HEK293 (cell line): Measurements from ENCODE around the gene MESD.

Experiments
- CTCF ChIA-PET: fragments of 350-600 bp; formaldehyde crosslinking; extraction: SDS; loops from one replicate; lab custom pipeline; 2021; ENCODE audit warnings: antibody characterized with exemption; lab: Yijun Ruan, JAX
- POLR2A ChIA-PET: fragments of 300-600 bp; formaldehyde crosslinking; extraction: SDS; loops from one replicate; lab custom pipeline; 2020; ENCODE audit warnings: antibody characterized with exemption, inconsistent platforms; lab: Yijun Ruan, JAX
- H3K27ac ChIP-seq: fragments of 200-500 bp; sonication (Bioruptor generic); 2 replicates; pipeline ENCODE4 v1.5.1; 2014; ENCODE audit warnings: low read depth, low read length, control low read depth, inconsistent platforms; ENCODE audit errors: extremely low read depth
- H3K36me3 ChIP-seq, 2 experiments: fragments of 200-500 bp in 1 of 2; sonication (Bioruptor generic) in 1 of 2; 1 replicate in 1 of 2; 2 replicates in 1 of 2; pipeline ENCODE4 v1.5.1; 2014 to 2017; ENCODE audit warnings: inconsistent platforms in 2 of 2, low read length in 2 of 2; ENCODE audit not compliant: control insufficient read depth in 2 of 2, insufficient read depth in 1 of 2
- H3K4me1 ChIP-seq: fragments of 200-500 bp; sonication (Bioruptor generic); 2 replicates; pipeline ENCODE4 v1.5.1; 2014; ENCODE audit warnings: mild to moderate bottlenecking, low read length, inconsistent platforms; ENCODE audit not compliant: control insufficient read depth, insufficient read depth
- H3K4me3 ChIP-seq: 2 replicates; pipeline ENCODE4 v1.5.1; 2011; ENCODE audit warnings: low read depth, mild to moderate bottlenecking, control low read depth, low read length, moderate library complexity
- H3K9me3 ChIP-seq: fragments of 200-500 bp; sonication (Bioruptor generic); 2 replicates; pipeline ENCODE4 v1.5.1; 2014; ENCODE audit warnings: low read depth, low read length, inconsistent platforms; ENCODE audit not compliant: control insufficient read depth, insufficient read depth
- HOXC10 ChIP-seq: sonication (generic); formaldehyde crosslinking; IDR thresholded peaks from 2 replicates; pipeline ENCODE4 v1.8.1; 2023; ENCODE audit warnings: mild to moderate bottlenecking, missing genetic modification reagents
- MZF1 ChIP-seq: fragments of 450-650 bp; formaldehyde crosslinking; IDR thresholded peaks from 2 replicates; pipeline ENCODE4 v1.5.1; 2017; ENCODE audit warnings: missing biosample characterization, missing genetic modification characterization, borderline replicate concordance
- SP3 ChIP-seq: fragments of 450-650 bp; formaldehyde crosslinking; IDR thresholded peaks from 2 replicates; pipeline ENCODE4 v1.5.1; 2016; ENCODE audit warnings: missing biosample characterization, missing genetic modification characterization
- ZNF140 ChIP-seq: fragments of 450-650 bp; formaldehyde crosslinking; IDR thresholded peaks from 2 replicates; pipeline ENCODE4 v1.5.1; 2016; ENCODE audit warnings: missing biosample characterization, missing genetic modification characterization
- ZNF2 ChIP-seq: fragments of 450-650 bp; formaldehyde crosslinking; IDR thresholded peaks from 2 replicates; pipeline ENCODE4 v1.5.1; 2016; ENCODE audit warnings: missing biosample characterization, missing genetic modification characterization
- ZNF391 ChIP-seq: fragments of 450-650 bp; formaldehyde crosslinking; IDR thresholded peaks from 2 replicates; pipeline ENCODE4 v1.5.1; 2016; ENCODE audit warnings: low read depth, missing biosample characterization, missing genetic modification characterization, borderline replicate concordance
- ZNF423 ChIP-seq: fragments of 450-650 bp; formaldehyde crosslinking; IDR thresholded peaks from 2 replicates; pipeline ENCODE4 v1.5.1; 2016; ENCODE audit warnings: missing biosample characterization, missing genetic modification characterization
- ZNF530 ChIP-seq: fragments of 450-650 bp; formaldehyde crosslinking; IDR thresholded peaks from 2 replicates; pipeline ENCODE4 v1.5.1; 2016; ENCODE audit warnings: low read depth, missing biosample characterization, missing genetic modification characterization
- ZNF585B ChIP-seq: fragments of 450-650 bp; formaldehyde crosslinking; IDR thresholded peaks from 2 replicates; pipeline ENCODE4 v1.5.1; 2016; ENCODE audit warnings: missing biosample characterization, missing genetic modification characterization
- TF ChIP-seq, protein P1 (sequence below): fragments of 450-650 bp; formaldehyde crosslinking; IDR thresholded peaks from 2 replicates; pipeline ENCODE4 v1.5.1; 2017; ENCODE audit warnings: missing biosample characterization, missing genetic modification characterization
- TF ChIP-seq, protein P2 (sequence below): fragments of 450-650 bp; IDR thresholded peaks from 2 replicates; pipeline ENCODE4 v1.5.1; 2018; ENCODE audit warnings: missing biosample characterization, mild to moderate bottlenecking, missing genetic modification characterization
- TF ChIP-seq, protein P3 (sequence below): sonication (generic); formaldehyde crosslinking; IDR thresholded peaks from 2 replicates; pipeline ENCODE4 v1.8.1; 2022; ENCODE audit warnings: mild to moderate bottlenecking, moderate library complexity, missing genetic modification reagents
- TF ChIP-seq, protein P4 (sequence below): fragments of 450-650 bp; formaldehyde crosslinking; IDR thresholded peaks from 2 replicates; pipeline ENCODE4 v1.5.1; 2016; ENCODE audit warnings: missing biosample characterization, missing genetic modification characterization
- TF ChIP-seq, protein P5 (sequence below): fragments of 450-650 bp; formaldehyde crosslinking; IDR thresholded peaks from 2 replicates; pipeline ENCODE4 v1.5.1; 2017; ENCODE audit warnings: missing biosample characterization, missing genetic modification characterization
- TF ChIP-seq, protein P6 (sequence below): fragments of 450-650 bp; formaldehyde crosslinking; IDR thresholded peaks from 2 replicates; pipeline ENCODE4 v1.5.1; 2016; ENCODE audit warnings: missing biosample characterization, missing genetic modification characterization, low read depth

MESD gene

DNA sequence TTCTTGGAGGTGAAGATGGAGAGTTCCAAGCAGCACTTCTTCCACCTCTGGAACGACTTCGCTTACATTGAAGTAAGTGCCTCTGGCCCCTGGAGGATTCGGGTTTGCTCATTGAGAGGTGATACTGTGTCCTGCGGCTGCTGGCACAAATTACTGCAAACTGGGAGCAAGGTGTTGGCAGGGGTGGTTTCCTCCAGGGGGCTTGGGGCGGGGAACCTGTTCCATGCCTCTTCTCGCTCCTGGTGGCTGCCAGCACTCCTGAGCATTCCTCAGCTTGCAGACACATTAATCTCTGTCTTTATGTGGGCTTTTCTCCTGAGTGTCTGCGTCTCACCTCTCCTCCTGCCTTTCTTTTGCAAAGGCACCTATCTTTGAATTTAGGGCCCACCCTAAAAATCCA, 47.4 kb downstream of the MESD start:
- Histone ChIP-seq H3K9me3 (no peaks in the 10 kb centered on the region), H3K36me3 (peaks cover 0 to 22% of the 10 kb centered on the region in 2 experiments; a peak in 1 of 3 replicates), H3K4me1 (no peaks in the 10 kb centered on the region), H3K4me3 (no peak overlapping the region), H3K27ac (no peak overlapping the region)
- TF ChIP-seq ZNF585B (tag by site-specific recombination) (no peak), MZF1 (no peak), SP3 (tag by site-specific recombination) (no peak), ZNF2 (tag by site-specific recombination) (no peak), HOXC10 (CRISPR knock-in tag) (no peak), ZNF140 (no peak), ZNF530 (tag by site-specific recombination) (no peak)
- TF ChIP-seq, protein P1, sequence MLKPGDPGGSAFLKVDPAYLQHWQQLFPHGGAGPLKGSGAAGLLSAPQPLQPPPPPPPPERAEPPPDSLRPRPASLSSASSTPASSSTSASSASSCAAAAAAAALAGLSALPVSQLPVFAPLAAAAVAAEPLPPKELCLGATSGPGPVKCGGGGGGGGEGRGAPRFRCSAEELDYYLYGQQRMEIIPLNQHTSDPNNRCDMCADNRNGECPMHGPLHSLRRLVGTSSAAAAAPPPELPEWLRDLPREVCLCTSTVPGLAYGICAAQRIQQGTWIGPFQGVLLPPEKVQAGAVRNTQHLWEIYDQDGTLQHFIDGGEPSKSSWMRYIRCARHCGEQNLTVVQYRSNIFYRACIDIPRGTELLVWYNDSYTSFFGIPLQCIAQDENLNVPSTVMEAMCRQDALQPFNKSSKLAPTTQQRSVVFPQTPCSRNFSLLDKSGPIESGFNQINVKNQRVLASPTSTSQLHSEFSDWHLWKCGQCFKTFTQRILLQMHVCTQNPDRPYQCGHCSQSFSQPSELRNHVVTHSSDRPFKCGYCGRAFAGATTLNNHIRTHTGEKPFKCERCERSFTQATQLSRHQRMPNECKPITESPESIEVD = no peak
- TF ChIP-seq, protein P2, sequence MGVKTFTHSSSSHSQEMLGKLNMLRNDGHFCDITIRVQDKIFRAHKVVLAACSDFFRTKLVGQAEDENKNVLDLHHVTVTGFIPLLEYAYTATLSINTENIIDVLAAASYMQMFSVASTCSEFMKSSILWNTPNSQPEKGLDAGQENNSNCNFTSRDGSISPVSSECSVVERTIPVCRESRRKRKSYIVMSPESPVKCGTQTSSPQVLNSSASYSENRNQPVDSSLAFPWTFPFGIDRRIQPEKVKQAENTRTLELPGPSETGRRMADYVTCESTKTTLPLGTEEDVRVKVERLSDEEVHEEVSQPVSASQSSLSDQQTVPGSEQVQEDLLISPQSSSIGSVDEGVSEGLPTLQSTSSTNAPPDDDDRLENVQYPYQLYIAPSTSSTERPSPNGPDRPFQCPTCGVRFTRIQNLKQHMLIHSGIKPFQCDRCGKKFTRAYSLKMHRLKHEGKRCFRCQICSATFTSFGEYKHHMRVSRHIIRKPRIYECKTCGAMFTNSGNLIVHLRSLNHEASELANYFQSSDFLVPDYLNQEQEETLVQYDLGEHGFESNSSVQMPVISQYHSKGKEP = no peak
- TF ChIP-seq, protein P3, sequence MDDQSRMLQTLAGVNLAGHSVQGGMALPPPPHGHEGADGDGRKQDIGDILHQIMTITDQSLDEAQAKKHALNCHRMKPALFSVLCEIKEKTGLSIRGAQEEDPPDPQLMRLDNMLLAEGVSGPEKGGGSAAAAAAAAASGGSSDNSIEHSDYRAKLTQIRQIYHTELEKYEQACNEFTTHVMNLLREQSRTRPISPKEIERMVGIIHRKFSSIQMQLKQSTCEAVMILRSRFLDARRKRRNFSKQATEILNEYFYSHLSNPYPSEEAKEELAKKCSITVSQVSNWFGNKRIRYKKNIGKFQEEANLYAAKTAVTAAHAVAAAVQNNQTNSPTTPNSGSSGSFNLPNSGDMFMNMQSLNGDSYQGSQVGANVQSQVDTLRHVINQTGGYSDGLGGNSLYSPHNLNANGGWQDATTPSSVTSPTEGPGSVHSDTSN (CRISPR knock-in tag) = no peak
- TF ChIP-seq, protein P4, sequence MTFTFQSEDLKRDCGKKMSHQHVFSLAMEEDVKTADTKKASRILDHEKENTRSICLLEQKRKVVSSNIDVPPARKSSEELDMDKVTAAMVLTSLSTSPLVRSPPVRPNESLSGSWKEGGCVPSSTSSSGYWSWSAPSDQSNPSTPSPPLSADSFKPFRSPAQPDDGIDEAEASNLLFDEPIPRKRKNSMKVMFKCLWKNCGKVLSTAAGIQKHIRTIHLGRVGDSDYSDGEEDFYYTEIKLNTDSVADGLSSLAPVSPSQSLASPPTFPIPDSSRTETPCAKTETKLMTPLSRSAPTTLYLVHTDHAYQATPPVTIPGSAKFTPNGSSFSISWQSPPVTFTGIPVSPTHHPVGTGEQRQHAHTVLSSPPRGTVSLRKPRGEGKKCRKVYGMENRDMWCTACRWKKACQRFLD (tag by site-specific recombination) = no peak
- TF ChIP-seq, protein P5, sequence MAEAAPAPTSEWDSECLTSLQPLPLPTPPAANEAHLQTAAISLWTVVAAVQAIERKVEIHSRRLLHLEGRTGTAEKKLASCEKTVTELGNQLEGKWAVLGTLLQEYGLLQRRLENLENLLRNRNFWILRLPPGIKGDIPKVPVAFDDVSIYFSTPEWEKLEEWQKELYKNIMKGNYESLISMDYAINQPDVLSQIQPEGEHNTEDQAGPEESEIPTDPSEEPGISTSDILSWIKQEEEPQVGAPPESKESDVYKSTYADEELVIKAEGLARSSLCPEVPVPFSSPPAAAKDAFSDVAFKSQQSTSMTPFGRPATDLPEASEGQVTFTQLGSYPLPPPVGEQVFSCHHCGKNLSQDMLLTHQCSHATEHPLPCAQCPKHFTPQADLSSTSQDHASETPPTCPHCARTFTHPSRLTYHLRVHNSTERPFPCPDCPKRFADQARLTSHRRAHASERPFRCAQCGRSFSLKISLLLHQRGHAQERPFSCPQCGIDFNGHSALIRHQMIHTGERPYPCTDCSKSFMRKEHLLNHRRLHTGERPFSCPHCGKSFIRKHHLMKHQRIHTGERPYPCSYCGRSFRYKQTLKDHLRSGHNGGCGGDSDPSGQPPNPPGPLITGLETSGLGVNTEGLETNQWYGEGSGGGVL (tag by site-specific recombination) = no peak
- CTCF ChIA-PET = interaction anchor here (0.7 to 1.2 kb wide), 2 partner anchors 28 to 324 kb away, joined by 3 to 4 read pairs; no protein-coding TSS in a partner anchor
- POLR2A ChIA-PET = no interaction called here

DNA sequence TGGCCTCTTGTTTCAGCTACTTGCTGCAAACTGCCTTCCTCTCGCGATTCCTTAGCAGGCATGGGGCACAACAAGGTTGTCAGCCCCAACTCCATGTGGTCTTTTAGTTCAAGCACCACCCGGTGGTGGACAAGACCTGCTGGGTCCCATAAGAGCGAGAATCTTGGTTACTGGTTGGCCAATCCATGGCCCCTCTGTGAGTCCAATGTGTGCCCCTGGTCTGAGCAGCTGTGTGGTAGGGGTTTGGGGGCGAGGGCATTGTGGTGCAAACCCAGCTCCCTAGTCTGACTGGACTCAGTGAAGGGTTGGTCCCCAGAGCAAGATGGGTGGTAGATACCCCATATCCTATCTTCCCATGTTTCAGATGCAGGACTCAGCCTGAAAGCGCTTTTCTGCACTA, 48.8 kb downstream of the MESD start:
- peaks cover 0 to 13% of the 10 kb centered on the region in 2 experiments; a peak in 1 of 3 replicates for H3K36me3 ChIP-seq
- no peak overlapping the region for H3K4me3 ChIP-seq
- ChIA-PET POLR2A (no interaction called here), CTCF (interaction anchor here (0.6 to 2.6 kb wide), 4 partner anchors 27 to 350 kb away, joined by 3 to 9 read pairs (median 6); no protein-coding TSS in a partner anchor)
- H3K4me1 ChIP-seq = no peaks in the 10 kb centered on the region
- TF ChIP-seq, protein P6, sequence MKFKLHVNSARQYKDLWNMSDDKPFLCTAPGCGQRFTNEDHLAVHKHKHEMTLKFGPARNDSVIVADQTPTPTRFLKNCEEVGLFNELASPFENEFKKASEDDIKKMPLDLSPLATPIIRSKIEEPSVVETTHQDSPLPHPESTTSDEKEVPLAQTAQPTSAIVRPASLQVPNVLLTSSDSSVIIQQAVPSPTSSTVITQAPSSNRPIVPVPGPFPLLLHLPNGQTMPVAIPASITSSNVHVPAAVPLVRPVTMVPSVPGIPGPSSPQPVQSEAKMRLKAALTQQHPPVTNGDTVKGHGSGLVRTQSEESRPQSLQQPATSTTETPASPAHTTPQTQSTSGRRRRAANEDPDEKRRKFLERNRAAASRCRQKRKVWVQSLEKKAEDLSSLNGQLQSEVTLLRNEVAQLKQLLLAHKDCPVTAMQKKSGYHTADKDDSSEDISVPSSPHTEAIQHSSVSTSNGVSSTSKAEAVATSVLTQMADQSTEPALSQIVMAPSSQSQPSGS (tag by site-specific recombination) = no peak
- TF ChIP-seq ZNF391 (tag by site-specific recombination) (no peak), ZNF423 (no peak)
- no peaks in the 10 kb centered on the region for H3K9me3 ChIP-seq
- no peak overlapping the region for H3K27ac ChIP-seq
